IMR-90 (cell line): ENCODE data around the gene TOR4A. TPM values are rescaled to one million over a fixed set of nuclear protein-coding genes. Genes with fewer than 3 reads are reported as not detected.

ENCODE experiments used
- ATAC-seq: fragments of 200-7000 bp; cut with Tn5 transposase; 2 replicates; pipeline ENCODE4 v1.9.1; 2020; ENCODE audit warnings: low read depth, mild to moderate bottlenecking, moderate library complexity
- BruUV-seq: library from RNA; stranded (reverse); fragments of 400-500 nt; replicated peaks from 2 replicates; lab custom pipeline; 2021; lab: Mats Ljungman, UMichigan
- CTCF ChIA-PET: fragments of 300-600 bp; formaldehyde crosslinking; extraction: SDS; loops from one replicate; lab custom pipeline; 2021; ENCODE audit warnings: antibody characterized with exemption; lab: Yijun Ruan, JAX
- POLR2A ChIA-PET: fragments of 300-600 bp; sonication (Branson Sonifier 250); formaldehyde crosslinking; loops from one replicate; lab custom pipeline; 2022; ENCODE audit warnings: antibody characterized with exemption; ENCODE audit not compliant: unreplicated experiment; lab: Charles Lee
- DNase-seq: peaks from one replicate; pipeline ENCODE4 v3.0.0; 2013
- H2AFZ ChIP-seq: replicated peaks from 2 replicates; pipeline ENCODE3; 2013; ENCODE audit warnings: low read length, mild to moderate bottlenecking; ENCODE audit not compliant: poor library complexity
- H2AK5ac ChIP-seq: 2 replicates; pipeline ENCODE4 v1.6.1; 2013; ENCODE audit warnings: low read depth, low read length, inconsistent platforms
- H2AK9ac ChIP-seq: replicated peaks from 2 replicates; pipeline ENCODE3; 2013; ENCODE audit warnings: mild to moderate bottlenecking, low read depth, low read length, moderate library complexity; ENCODE audit not compliant: poor library complexity
- H2BK120ac ChIP-seq: 2 replicates; pipeline ENCODE4 v1.6.1; 2013; ENCODE audit warnings: low read depth, low read length, inconsistent platforms
- H2BK15ac ChIP-seq: 3 replicates; pipeline ENCODE4 v1.6.1; 2013; ENCODE audit warnings: low read depth, low read length, inconsistent platforms
- H2BK20ac ChIP-seq: 2 replicates; pipeline ENCODE4 v1.6.1; 2013; ENCODE audit warnings: low read depth, mild to moderate bottlenecking, inconsistent platforms, low read length, moderate library complexity
- H2BK5ac ChIP-seq: 2 replicates; pipeline ENCODE4 v1.6.1; 2013; ENCODE audit warnings: mild to moderate bottlenecking, low read depth, low read length, inconsistent platforms; ENCODE audit not compliant: poor library complexity, severe bottlenecking
- H3K14ac ChIP-seq: replicated peaks from 2 replicates; pipeline ENCODE4 v1.6.1; 2013; ENCODE audit warnings: low read depth, low read length, inconsistent platforms
- H3K18ac ChIP-seq: 2 replicates; pipeline ENCODE4 v1.6.1; 2013; ENCODE audit warnings: low read depth, low read length, control low read depth
- H3K23ac ChIP-seq: 2 replicates; pipeline ENCODE4 v1.6.1; 2013; ENCODE audit warnings: low read depth, low read length, inconsistent platforms
- H3K27ac ChIP-seq: 2 replicates; pipeline ENCODE4 v1.5.1; 2013; ENCODE audit warnings: mild to moderate bottlenecking, control low read depth, low read length; ENCODE audit not compliant: insufficient read depth
- H3K27me3 ChIP-seq: 2 replicates; pipeline ENCODE4 v1.6.1; 2013; ENCODE audit warnings: low read length; ENCODE audit not compliant: control insufficient read depth, insufficient read depth
- H3K36me3 ChIP-seq: 2 replicates; pipeline ENCODE4 v1.6.1; 2013; ENCODE audit warnings: low read length, mixed read lengths; ENCODE audit not compliant: control insufficient read depth, insufficient read depth
- H3K4ac ChIP-seq: 2 replicates; pipeline ENCODE4 v1.6.1; 2013; ENCODE audit warnings: low read depth, low read length, inconsistent platforms
- H3K4me1 ChIP-seq: 2 replicates; pipeline ENCODE4 v1.6.1; 2013; ENCODE audit warnings: low read length, mixed read lengths; ENCODE audit not compliant: control insufficient read depth, insufficient read depth
- H3K4me2 ChIP-seq: 2 replicates; pipeline ENCODE4 v1.6.1; 2013; ENCODE audit warnings: low read depth, mild to moderate bottlenecking, control low read depth, low read length, moderate library complexity
- H3K4me3 ChIP-seq: 2 replicates; pipeline ENCODE4 v1.5.1; 2013; ENCODE audit warnings: low read depth, mild to moderate bottlenecking, control low read depth, low read length, moderate library complexity; ENCODE audit not compliant: insufficient read depth
- H3K56ac ChIP-seq: 2 replicates; pipeline ENCODE4 v1.6.1; 2013; ENCODE audit warnings: low read length, inconsistent platforms; ENCODE audit not compliant: insufficient read depth; ENCODE audit errors: extremely low read depth
- H3K79me1 ChIP-seq, 2 experiments: 2 replicates each; pipeline ENCODE4 v1.6.1; 2013; ENCODE audit warnings: low read length in 2 of 2, inconsistent platforms in 1 of 2, low read depth in 1 of 2
- H3K9ac ChIP-seq: 2 replicates; pipeline ENCODE4 v1.6.1; 2013; ENCODE audit warnings: low read depth, low read length, control low read depth
- H3K9me1 ChIP-seq: 2 replicates; pipeline ENCODE4 v1.6.1; 2013; ENCODE audit warnings: low read length, inconsistent platforms; ENCODE audit not compliant: insufficient read depth
- H3K9me3 ChIP-seq: 2 replicates; pipeline ENCODE4 v1.6.1; 2013; ENCODE audit warnings: low read length; ENCODE audit not compliant: control insufficient read depth, insufficient read depth
- H4K20me1 ChIP-seq: 2 replicates; pipeline ENCODE4 v1.6.1; 2013; ENCODE audit warnings: low read length, inconsistent platforms; ENCODE audit not compliant: insufficient read depth
- H4K5ac ChIP-seq: 2 replicates; pipeline ENCODE4 v1.6.1; 2013; ENCODE audit warnings: mild to moderate bottlenecking, low read depth, low read length, control low read depth
- H4K8ac ChIP-seq, 2 experiments: 2 replicates each; pipeline ENCODE4 v1.6.1; 2013; ENCODE audit warnings: low read depth in 2 of 2, low read length in 2 of 2, control low read depth in 1 of 2, inconsistent platforms in 1 of 2
- H4K91ac ChIP-seq: 2 replicates; pipeline ENCODE4 v1.6.1; 2013; ENCODE audit warnings: low read depth, low read length, inconsistent platforms; ENCODE audit not compliant: insufficient read depth
- CEBPB ChIP-seq: IDR thresholded peaks from 2 replicates; pipeline ENCODE4 v1.6.1; 2012; ENCODE audit warnings: low read depth, low read length, improper control_type of control experiment
- CTCF ChIP-seq: conservative IDR thresholded peaks from 2 replicates; pipeline ENCODE4 v1.5.1; 2012; ENCODE audit warnings: mild to moderate bottlenecking, low read depth, low read length, improper control_type of control experiment
- FOS ChIP-seq: fragments of 150-350 bp; IDR thresholded peaks from 2 replicates; pipeline ENCODE4 v1.6.1; 2016; ENCODE audit warnings: low read depth, low read length
- MAFK ChIP-seq: IDR thresholded peaks from 2 replicates; pipeline ENCODE4 v1.6.1; 2012; ENCODE audit warnings: low read depth, low read length, improper control_type of control experiment
- MAZ ChIP-seq: IDR thresholded peaks from 2 replicates; pipeline ENCODE4 v1.6.1; 2012; ENCODE audit warnings: low read depth, mild to moderate bottlenecking, low read length, improper control_type of control experiment, moderate library complexity, borderline replicate concordance
- NFE2L2 ChIP-seq: fragments of 150-350 bp; IDR thresholded peaks from 2 replicates; pipeline ENCODE4 v1.6.1; 2016; ENCODE audit warnings: low read depth, mild to moderate bottlenecking, low read length
- POLR2A ChIP-seq: IDR thresholded peaks from 2 replicates; pipeline ENCODE4 v1.6.1; 2012; ENCODE audit warnings: mild to moderate bottlenecking, low read depth, low read length
- RAD21 ChIP-seq: IDR thresholded peaks from 2 replicates; pipeline ENCODE4 v1.6.1; 2012; ENCODE audit warnings: low read length, improper control_type of control experiment
- RCOR1 ChIP-seq: IDR thresholded peaks from 2 replicates; pipeline ENCODE4 v1.6.1; 2012; ENCODE audit warnings: mild to moderate bottlenecking, low read length, improper control_type of control experiment; ENCODE audit not compliant: insufficient replicate concordance
- RFX5 ChIP-seq: IDR thresholded peaks from 2 replicates; pipeline ENCODE4 v1.8.0; 2012; ENCODE audit warnings: low read depth, mild to moderate bottlenecking, low read length, moderate library complexity
- USF2 ChIP-seq: fragments of 150-350 bp; IDR thresholded peaks from 2 replicates; pipeline ENCODE4 v1.6.1; 2017; ENCODE audit warnings: mild to moderate bottlenecking, antibody characterized with exemption, low read length, low read depth
- WGBS, 2 experiments: methylation state at CpG; one replicate each; pipeline versions ENCODE4 v1.1.5 to v1.1.7; 2013; ENCODE audit warnings: missing lambda C conversion rate in 2 of 2; ENCODE audit not compliant: insufficient read length in 1 of 2; ENCODE audit errors: extremely low coverage in 2 of 2; 5-methylcytosine and 5-hydroxymethylcytosine counted together
- dilution Hi-C: fragments of 300-500 bp; cut with HindIII; formaldehyde crosslinking; loops from one replicate; pipeline ENCODE4 v1.14.3; 2018; ENCODE audit warnings: low sequenced_read_pairs; ENCODE audit not compliant: unreplicated experiment
- in situ Hi-C: fragments of 300-500 bp; cut with MboI; formaldehyde crosslinking; loops from 3 replicates; pipeline ENCODE4 v1.14.3; 2019; ENCODE audit warnings: low sequenced_read_pairs, inconsistent platforms, mixed read lengths
- intact Hi-C: fragments of 100-400 bp; cut with micrococcal nuclease; formaldehyde crosslinking; loops from 2 replicates; pipeline ENCODE4 v1.10.0; 2022
- polyA plus RNA-seq, 3 experiments: library from polyadenylated mRNA; depleted of rRNA; stranded (reverse); fragments of >200 nt; gene quantifications; 2 replicates each; pipeline ENCODE4 v1.2.3, GENCODE V29; 2012; ENCODE audit warnings: low replicate concordance in 1 of 3
- total RNA-seq: library from RNA; depleted of rRNA; stranded (reverse); fragments of >200 nt; gene quantifications from 2 replicates; pipeline ENCODE4 v1.2.3, GENCODE V29; 2012

The TOR4A gene
- total and polyA plus RNA-seq, 2 of the 4 experiments (the other 2 are of a cell fraction) = 9.7 to 22.9 TPM

GRCh38 chr9:137240318-137240840 is 37.1 kb upstream of the TOR4A start (continued):
- peak; percentile 77 for TF ChIP-seq USF2

- peaks cover 19% of the 10 kb centered on the region for H3K36me3 ChIP-seq
- intact Hi-C loops = no loop called here
- H3K79me1 ChIP-seq = peaks cover 12 to 55% of the 10 kb centered on the region in 2 experiments; a peak in 3 of 4 replicates
- peak within 1 kb of the TSS; percentile 59 for H3K4me3 ChIP-seq
- peak within 1 kb of the TSS; percentile 43 for H2BK120ac ChIP-seq
- DNase-seq (peak; percentile 100), ATAC-seq (peak; percentile 81)
- ChIA-PET POLR2A (interaction anchor here (0.5 to 0.9 kb wide), 8 partner anchors 14 to 117 kb away, joined by 3 to 5 read pairs (median 4); partner anchors contain the start of genes NELFB and RNF208), CTCF (no interaction called here)
- H2AK9ac ChIP-seq = peak within 1 kb of the TSS; percentile 97
- peak within 1 kb of the TSS; percentile 90 for H3K9ac ChIP-seq
- H3K9me1 ChIP-seq = peaks cover 4% of the 10 kb centered on the region
- no peaks in the 10 kb centered on the region for H3K27me3 ChIP-seq
- peak within 1 kb of the TSS; percentile 87 for H3K4ac ChIP-seq
- no peak within 1 kb of the TSS for H2BK20ac ChIP-seq
- BruUV-seq = no TSS peak
- peak within 1 kb of the TSS; percentile 77 for H3K56ac ChIP-seq
- peak within 1 kb of the TSS; percentile 76 for H4K91ac ChIP-seq
- H2BK5ac ChIP-seq = peak within 1 kb of the TSS; percentile 81
- H4K8ac ChIP-seq = peak within 1 kb of the TSS; percentile 36 to 77; a peak in 2 of 4 replicates
- WGBS, 2 experiments = 1% methylated on average over 16 of the region's 67 CpGs; no CpG with 5 or more reads in 1 of the 2 experiments
- peak within 1 kb of the TSS; percentile 94 for H3K4me2 ChIP-seq
- no peak within 1 kb of the TSS; the same call in 1 of the 2 replicates for H3K18ac ChIP-seq
- no peaks in the 10 kb centered on the region for H3K9me3 ChIP-seq
- peaks cover 9% of the 10 kb centered on the region; the same call in 1 of the 2 replicates for H3K4me1 ChIP-seq
- peaks cover 38% of the 10 kb centered on the region for H4K20me1 ChIP-seq
- H3K14ac ChIP-seq = peak within 1 kb of the TSS; percentile 91
- peak within 1 kb of the TSS; percentile 10 for H4K5ac ChIP-seq
- dilution Hi-C loops = no loop called here
- peak within 1 kb of the TSS; percentile 91 for H3K27ac ChIP-seq
- H2BK15ac ChIP-seq = no peak within 1 kb of the TSS
- in situ Hi-C loops = no loop called here
- peak within 1 kb of the TSS; percentile 91 for H2AFZ ChIP-seq
- H3K23ac ChIP-seq = peak within 1 kb of the TSS; percentile 94
- peak within 1 kb of the TSS; percentile 94 for H2AK5ac ChIP-seq
- TF ChIP-seq CEBPB (no peak), CTCF (0 out of 2 replicates have a peak, but pooled peaks have one; percentile 5), USF2 (peak; percentile 8; the same call in 1 of the 2 replicates), FOS (peak; percentile 93), MAZ (no peak; the same call in 1 of the 2 replicates), RAD21 (no peak), RCOR1 (no peak), POLR2A (peak; percentile 100), RFX5 (peak; percentile 5; the same call in 1 of the 2 replicates), MAFK (no peak), NFE2L2 (no peak)
Observed at GRCh38 chr9:137240841-137241489, 36.6 kb upstream of the TOR4A start, which contains the start of gene TUBB4B. TUBB4B (plus strand) TSS chr9:137241287; CDS start chr9:137241361, 74 bp downstream.
